Fibroblast of villous mesenchyme (primary cell): Measurements from ENCODE around the gene PIP4K2A. TPM values are rescaled to one million over a fixed set of nuclear protein-coding genes. Genes with fewer than 3 reads are reported as not detected.
A peak's percentile ranks its signal among the peaks of the same experiment; 100 is the strongest.

Experiments
- DNase-seq: peaks from one replicate; pipeline ENCODE4 v3.0.0-alpha.2; 2010; ENCODE audit warnings: low read depth
- H3K4me3 ChIP-seq: 2 replicates; pipeline ENCODE4 v1.5.1; 2011; ENCODE audit warnings: low read depth, mild to moderate bottlenecking, low read length
- CTCF ChIP-seq: IDR thresholded peaks from 2 replicates; pipeline ENCODE4 v1.5.1; 2012; ENCODE audit warnings: low read depth, mild to moderate bottlenecking, low read length; ENCODE audit not compliant: insufficient read depth
- total RNA-seq: library from RNA; depleted of rRNA; stranded (reverse); fragments of >200 nt; gene quantifications from 2 replicates; pipeline ENCODE4 v1.2.3, GENCODE V29; 2012

The PIP4K2A gene
- total RNA-seq, 1 donor: 35.8 TPM

GRCh38 chr10:22593636-22594198 is 120.7 kb downstream of the PIP4K2A start:
- no peak for DNase-seq
- no peak for TF ChIP-seq CTCF
- no peak overlapping the region for H3K4me3 ChIP-seq

GRCh38 chr10:22593026-22593425 is 121.4 kb downstream of the PIP4K2A start:
- H3K4me3 ChIP-seq: no peak overlapping the region
- no peak for TF ChIP-seq CTCF
- DNase-seq: no peak

- peak; percentile 56 for DNase-seq
- TF ChIP-seq CTCF: no peak
- no peak overlapping the region for H3K4me3 ChIP-seq
These were observed 124.4 kb downstream of the PIP4K2A start for GRCh38 chr10:22589851-22590514.

GRCh38 chr10:22588462-22588861 is 125.9 kb downstream of the PIP4K2A start:
- TF ChIP-seq CTCF: no peak
- DNase-seq: no peak
- no peak overlapping the region for H3K4me3 ChIP-seq

GRCh38 chr10:22583683-22584082 is 130.7 kb downstream of the PIP4K2A start:
- TF ChIP-seq CTCF: no peak
- no peak for DNase-seq
- no peak overlapping the region for H3K4me3 ChIP-seq

GRCh38 chr10:22581461-22581860 is 132.9 kb downstream of the PIP4K2A start:
- no peak for TF ChIP-seq CTCF
- no peak for DNase-seq
- no peak overlapping the region for H3K4me3 ChIP-seq

GRCh38 chr10:22580711-22581110 is 133.7 kb downstream of the PIP4K2A start:
- TF ChIP-seq CTCF: no peak
- DNase-seq: no peak
- H3K4me3 ChIP-seq: no peak overlapping the region
